Stimulated activated CD8-positive, alpha-beta memory T cell treated with anti-CD3 and anti-CD28 coated beads, Interleukin-4, amount 100 ng/mL, for 48 hours (primary cell): ENCODE data around the gene EHMT1.

ENCODE experiments used
- DNase-seq: peaks from one replicate; pipeline ENCODE4 v3.0.0-alpha.2; 2020

EHMT1 gene

DNA sequence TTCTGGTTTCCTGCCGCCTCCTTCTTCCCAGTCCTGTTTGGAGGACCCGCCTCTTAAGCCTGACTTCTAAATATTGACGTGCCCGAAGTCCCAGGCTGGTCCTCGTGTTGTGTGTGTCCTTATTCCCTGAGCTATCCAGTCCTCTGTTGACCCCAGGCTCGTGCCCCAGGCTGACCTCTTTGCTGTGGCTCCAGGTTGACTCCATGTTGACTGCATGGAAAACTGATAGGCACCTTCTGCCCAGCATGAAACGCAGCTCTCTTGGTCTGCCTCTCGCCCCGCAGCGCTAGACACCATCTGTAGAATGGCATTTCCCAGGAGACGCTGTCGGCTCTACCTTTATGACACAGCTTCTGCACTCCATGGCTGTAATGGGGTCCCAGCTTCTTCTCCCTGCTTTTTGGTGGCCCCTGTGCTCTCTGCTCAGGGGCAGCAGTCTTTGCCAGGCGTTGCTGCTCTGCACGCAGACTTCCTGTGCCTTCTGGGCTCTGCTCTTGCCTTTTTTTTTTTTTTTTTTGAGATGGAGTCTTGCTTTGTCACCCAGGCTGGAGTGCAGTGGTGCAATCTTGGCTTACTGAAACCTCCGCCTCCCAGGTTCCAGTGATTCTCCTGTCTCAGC lies 28.4 kb downstream of the EHMT1 start:
- no peak for DNase-seq

DNA sequence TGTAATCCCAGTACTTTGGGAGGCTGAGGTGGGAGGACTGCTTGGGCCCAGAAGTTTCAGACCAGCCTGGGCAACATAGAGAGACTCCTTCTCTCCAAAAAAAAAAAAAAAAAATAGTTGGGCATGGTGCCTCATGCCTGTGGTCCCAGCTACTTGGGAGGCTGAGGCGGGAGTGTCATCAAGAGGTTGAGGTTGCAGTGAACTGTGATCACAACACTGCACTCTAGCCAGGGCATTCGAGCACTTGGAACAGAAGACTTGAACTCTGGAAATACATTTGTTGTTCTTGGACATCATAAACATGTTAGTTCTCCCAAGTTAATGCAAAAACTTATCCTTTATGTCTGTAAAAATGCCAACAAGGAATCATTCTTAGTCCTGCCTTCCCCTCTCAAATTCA lies 29.6 kb downstream of the EHMT1 start:
- no peak for DNase-seq

DNA sequence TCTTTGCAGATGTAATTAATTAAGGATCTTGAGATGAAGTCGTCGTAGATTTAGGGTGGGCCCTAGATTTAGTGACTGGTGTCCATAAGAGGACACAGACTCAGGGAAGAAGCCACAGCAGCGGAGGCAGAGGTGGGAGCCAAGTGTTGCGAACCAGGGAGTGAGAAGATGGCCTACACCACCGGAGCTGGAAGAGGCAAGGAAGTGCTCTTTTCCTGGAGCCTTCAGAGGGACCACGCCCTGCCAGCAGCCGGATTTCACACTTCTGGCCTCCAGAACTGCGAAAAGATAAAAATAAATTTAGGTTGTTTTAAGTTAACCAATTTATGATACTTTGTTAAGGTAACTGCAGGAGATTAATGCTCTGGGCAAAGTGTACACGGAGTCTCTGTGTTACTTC lies 30.7 kb downstream of the EHMT1 start:
- DNase-seq: no peak

DNA sequence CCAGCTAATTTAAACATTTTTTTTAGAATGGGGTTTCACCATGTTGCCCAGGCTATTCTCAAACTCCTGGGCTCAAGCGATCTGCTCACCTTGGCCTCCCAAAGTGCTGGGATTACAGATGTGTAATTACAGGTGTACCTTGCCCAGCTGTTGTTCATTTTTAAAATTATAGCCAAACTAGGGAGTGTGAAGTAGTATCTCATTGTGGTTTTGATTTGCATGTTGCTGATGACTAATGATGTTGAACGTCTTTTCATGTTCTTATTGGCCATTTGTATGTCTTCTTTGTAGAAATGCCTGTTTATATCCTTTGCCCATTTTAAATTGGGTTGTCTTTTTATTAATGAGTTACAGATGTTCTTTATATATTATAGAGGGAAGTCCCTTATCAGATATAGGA lies 31.5 kb downstream of the EHMT1 start:
- DNase-seq: no peak

DNA sequence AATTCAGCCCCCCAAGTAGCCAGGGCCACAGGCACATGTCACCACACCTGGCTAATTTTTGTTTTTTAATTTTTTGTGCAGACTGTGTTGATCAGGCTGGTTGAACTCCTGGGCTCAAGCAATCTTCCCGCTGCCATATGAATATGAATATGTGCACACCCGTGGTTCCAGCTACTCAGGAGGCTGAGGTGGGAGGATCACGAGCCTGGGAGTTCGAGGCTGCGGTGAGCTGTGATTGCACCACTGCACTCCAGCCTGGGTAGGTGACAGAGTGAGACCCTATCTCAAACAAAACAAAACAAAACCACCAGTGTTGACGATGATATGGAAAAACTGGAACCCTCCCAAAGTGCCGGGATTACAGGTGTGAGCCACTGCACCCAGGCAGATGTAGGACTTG lies 32.0 kb downstream of the EHMT1 start:
- DNase-seq: no peak

DNA sequence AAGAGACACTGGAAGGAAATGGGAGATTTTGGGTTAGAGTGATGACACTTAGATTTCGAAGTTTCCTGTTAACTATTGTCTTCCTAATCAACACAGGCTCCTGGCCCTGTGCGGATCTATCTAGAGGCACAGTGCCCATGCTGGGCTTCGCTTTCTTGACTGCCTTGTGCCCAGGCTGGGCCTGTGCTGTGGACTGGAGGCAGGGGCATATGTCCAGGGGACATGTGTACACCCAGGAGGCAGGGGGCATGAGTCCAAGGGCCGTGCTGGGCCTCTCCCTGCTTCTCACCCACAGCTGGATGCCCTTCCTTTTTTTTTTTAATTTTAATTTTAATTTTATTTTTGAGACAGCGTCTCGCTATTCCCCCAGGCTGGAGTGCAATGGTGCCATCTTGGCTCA lies 37.6 kb downstream of the EHMT1 start:
- DNase-seq: no peak

DNA sequence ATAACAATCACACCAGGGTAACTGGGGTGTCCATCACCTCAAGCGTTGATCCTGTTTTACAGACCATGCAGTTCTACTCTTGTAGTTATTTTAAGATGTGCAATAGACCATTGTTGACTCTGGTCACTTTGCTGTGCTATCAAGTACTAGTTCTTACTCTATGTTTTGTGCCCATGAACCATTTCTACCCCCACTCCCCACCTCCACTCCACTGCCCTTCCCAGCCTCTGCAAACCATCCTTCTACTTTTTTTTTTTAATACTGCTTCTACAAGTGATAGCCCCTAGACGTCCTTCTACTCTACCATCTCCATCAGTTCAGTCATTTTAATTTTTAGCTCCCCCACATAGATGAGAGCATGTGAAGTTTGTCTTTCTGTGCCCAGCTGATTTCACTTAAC lies 38.8 kb downstream of the EHMT1 start:
- no peak for DNase-seq

DNA sequence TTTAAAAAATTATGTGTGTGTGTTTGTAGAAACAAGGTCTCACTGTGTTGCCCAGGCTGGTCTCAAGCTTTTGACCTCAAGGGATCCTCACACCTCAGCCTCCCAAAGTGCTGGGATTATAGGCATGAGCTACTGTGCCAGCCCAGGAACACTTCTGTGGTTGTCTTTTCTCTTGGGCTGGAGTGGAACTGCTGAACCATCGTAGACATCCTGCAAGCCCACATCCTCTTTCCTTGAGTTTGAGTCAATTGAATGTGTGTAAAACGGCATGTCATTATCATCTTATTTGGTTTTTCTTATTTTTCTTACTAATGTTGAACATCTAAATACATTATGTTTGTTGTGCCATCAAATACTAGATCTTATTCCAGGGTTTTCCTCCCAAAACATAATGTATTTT lies 40.0 kb downstream of the EHMT1 start:
- no peak for DNase-seq

DNA sequence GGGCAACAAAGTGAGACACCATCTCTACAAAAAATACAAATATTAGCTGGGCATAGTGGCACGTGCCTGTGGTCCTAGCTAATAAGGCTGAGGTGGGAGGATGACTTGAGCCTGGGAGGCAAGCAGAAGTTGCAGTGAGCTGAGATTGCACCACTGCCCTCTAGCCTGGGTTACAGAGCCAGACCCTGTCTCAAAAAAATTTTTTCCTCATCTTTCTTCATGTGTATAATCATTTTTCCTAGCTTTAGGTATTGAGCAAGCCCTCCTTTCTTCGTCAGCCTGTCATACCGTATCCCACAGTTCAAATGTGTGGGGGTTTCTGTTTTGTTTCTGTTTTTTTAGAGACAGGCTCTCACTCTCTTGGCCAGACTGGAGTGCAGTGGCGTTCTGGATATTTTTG lies 41.3 kb downstream of the EHMT1 start:
- no peak for DNase-seq

DNA sequence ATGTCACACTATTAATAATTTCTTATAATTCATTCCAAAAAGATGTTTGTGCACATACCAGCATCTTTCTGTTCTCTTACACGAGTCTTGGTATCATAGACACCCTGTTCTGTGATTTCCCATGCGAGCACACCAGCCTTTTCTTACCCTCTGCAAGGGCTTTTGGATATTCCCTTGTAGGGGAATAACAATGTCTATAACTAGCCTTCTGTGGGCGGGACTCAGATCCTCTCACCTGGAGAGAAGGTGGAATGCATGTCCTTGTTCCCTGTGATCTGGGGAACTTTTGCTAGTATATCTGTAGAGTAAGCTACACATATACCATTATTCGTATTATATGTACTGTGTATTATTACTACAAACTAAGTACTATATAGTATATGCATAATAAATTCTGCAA lies 44.8 kb downstream of the EHMT1 start:
- no peak for DNase-seq

DNA sequence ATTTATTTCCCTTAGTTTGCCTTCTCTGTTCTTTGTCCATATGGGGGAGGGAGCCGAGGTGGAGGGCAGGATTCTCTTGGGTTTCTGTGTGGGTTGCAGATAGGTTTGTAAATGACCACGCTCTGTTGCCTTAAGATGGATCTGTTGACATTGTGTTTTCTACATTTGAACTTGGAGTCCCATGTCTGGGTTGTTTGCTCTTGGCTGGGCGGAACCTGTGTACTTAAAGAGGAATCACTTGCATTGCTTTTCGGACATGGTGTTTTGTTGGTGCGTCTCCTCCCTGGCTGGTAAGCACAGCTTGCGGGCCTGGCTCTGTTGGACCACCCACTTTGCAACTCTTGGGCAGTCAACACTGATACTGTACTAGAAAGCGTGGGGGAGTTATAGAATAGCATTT lies 45.9 kb downstream of the EHMT1 start:
- no peak for DNase-seq

DNA sequence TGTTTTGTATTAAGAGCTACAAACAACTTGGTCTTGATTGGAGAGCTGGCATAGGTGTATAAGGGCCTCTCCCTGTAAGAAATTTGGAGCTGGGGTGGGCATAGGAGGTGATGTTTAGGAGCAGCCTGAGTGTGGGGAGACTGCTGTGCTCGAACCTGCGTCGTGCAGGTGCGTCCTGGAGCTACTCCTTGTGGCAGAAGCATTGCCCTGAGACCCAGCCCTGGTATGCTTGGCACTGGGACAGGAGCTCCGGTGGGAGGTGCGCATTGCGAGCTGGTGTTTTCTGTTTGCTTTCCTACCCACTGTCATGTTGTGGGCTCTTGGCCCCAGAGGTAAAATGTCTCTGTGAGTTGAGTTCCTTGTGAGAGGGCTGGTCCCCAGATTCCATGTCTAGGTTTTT lies 46.4 kb downstream of the EHMT1 start:
- no peak for DNase-seq

DNA sequence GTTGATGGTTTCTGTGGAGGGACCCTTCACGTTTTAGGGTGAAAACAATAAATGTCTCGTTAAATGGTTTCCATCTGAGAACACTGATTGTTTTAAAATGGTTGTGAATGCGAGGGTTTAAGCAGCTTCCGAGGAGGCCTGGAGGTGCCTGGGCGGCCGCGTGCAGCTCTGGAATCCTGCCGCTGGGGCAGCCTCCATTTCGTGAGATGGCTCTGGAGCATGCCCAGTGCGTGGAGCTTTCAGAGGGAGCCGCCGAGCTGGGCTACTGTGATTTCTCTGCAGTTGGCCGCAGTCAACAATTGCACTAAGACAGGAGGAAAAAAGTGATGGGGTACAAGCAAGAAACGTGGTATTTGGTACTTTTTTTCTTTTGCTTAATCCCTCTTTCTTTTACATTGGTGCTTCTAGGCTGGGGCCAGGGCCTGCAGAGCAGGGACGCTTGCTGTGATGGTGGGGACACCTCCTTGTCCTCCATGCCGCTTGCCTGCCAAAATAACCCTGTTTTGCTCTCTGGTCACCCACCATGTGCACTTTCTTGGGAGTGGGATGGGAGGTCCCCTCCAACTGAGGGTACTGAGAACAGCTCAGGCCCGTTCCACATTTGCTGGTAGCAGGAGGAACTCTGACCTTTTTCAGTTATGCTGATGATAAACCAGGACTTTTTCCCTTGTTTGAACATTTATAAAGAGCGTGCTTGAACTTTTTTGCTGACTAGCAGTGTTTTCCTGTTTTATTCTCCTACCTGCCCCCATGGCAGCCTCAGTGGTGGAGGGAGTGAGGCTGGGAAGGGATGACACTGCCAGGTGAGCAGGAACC lies 47.1 kb downstream of the EHMT1 start:
- DNase-seq: no peak

DNA sequence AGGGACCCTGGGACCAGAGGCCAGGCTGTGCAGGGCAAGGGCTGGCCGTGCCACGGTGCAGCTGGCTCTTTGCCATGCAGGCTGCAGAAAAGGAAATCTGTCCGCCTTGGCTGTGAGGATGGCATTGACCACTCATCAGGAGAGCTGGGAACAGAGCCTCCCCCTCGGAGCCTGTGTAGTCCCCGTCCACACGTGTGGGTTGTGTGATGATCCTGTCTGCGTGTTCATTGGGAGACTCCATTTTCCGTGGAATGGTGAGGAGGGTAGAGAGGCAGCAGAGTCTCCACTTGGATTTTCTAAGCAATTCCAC lies 47.7 kb downstream of the EHMT1 start:
- DNase-seq: no peak

DNA sequence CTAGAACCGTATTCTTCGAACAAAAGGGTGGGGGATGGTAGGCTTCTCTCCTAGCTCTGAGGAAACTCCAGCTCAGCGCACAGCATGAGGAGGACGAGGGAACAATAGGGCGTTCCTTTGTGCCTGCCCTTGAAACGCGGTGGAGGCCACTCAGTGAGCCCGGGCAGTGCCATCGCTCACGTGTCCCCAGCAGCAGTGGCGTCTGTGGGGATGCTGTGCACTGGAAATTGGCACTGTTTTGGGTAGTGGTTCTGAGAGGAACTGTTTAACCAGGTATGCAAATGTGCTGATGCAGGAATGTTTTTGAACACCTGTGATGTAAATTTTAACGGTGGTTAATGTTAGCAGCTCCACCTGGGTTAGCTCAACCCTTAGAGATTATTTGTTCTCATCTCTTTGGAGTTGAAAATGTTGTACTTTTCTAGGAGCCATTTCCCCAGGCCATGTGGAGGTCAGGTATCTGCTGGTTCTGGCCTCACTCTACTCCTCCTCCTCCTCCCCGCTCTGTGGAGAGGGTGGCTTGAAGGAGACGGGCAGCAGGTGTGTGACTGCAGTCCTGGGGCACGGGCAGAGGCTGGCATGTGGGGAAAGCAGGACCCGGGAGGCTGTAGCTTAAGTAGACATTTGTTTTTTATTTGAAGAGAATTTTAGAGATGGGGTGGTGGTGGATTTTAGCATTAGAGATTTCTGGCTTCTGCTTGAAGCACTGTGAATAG lies 48.3 kb downstream of the EHMT1 start:
- no peak for DNase-seq

DNA sequence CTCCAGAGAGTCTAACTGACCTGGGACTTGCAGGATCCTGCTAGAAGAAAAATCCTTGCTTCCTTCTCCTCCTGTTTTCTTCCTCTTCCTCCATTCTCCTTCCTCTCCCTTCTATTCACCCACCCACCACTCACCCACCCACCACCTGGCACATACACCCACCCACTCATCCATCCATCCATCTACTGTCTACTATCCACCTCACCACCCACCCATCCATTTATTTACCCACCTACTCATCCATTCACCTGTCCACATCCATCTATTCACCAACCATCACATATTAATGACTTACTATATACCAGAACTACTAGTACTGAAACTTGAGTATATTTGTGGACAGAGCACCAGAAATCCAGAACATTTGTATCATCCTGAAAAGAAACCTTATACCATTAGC lies 49.4 kb downstream of the EHMT1 start:
- no peak for DNase-seq

DNA sequence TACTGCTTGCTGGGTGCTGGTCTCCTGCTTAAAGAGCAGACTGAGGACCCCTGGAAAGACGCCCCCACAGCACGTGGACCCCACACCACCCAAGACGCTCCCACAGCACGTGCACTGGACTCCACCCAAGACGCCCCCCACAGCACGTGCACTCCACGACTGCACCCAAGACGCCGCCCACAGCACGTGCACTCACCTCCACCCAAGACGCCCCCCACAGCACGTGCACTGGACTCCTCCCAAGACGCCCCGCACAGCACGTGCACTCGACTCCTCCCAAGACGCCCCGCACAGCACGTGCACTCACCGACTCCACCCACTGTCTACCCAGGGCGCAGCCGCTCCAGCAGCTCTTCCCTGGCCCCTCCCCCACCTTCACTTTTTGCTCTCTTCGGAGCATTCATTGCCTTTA lies 50.5 kb downstream of the EHMT1 start:
- DNase-seq: no peak

DNA sequence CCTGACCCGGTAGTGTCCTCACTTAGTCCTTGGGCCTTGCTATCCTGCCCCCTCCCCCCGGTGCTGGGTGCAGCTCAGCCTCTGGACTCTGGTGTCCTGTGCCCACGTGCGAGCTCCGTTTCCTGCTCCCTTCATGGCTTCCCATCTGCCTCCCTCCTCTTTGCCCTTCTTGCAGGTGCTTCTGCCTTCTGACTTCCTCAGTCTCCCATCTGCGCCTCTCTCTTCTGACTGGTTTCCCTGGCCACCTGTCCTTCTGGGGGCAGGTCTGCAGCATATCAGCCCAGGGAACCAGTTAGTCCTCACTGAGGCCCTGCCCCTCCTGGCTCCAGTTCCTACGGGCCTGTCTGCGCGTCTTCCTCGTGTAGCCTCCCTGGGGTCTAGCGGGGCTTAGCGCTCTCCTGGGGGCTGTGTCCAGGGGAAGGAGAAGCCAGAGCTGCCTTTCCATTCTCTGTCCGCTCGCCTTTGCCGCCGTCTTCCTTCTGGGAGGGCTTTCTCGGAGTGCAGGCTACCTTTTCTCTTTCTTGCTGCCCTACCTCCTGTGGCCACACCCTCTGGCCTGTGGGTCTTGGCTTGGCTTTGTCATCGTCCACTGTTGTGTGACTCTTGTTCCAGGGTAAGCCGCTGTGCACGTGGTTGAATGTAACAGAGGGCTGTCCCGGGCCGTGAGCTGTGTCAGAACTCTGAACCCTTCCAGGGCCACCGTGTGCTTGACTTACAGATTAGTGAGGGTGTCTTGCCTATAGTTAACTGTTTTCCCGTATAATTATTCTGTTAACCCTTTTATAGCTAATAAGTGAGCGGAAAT lies 51.8 kb downstream of the EHMT1 start:
- DNase-seq: no peak

DNA sequence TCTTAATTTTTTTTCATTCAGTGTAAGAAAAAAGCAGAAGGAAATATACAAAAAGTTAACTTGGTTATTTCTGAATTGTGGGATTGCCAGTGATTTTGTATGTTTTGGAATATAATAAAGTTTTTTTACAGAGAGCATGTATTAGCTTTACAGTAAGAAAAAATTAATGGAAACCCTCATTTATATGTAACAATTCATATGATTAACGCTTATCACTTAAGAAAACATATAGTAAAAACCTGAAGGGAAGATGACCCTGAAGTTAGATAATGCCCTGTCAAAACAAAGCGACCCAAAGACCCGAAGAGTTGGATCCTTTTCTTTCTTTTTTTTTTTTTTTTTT lies 52.4 kb downstream of the EHMT1 start:
- DNase-seq: no peak

DNA sequence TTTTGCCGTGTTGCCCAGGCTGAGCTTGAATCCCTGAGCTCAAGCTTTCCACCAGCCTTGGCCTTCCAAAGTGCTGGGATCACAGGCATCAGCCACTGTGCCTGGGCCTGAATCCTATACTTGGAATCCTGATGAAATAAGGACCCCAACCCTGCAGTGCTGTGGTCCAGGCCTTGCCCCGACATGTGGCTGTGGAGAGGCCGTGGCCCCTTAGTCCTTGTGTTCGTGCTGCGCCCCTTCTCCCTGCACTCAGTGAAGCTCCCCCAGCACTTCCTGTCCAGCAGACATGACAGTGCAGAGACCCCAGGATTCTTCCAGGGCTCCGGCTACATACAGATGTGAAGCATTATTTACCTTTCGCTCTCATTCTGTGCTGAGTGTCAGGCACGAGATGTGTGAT lies 52.9 kb downstream of the EHMT1 start:
- no peak for DNase-seq

DNA sequence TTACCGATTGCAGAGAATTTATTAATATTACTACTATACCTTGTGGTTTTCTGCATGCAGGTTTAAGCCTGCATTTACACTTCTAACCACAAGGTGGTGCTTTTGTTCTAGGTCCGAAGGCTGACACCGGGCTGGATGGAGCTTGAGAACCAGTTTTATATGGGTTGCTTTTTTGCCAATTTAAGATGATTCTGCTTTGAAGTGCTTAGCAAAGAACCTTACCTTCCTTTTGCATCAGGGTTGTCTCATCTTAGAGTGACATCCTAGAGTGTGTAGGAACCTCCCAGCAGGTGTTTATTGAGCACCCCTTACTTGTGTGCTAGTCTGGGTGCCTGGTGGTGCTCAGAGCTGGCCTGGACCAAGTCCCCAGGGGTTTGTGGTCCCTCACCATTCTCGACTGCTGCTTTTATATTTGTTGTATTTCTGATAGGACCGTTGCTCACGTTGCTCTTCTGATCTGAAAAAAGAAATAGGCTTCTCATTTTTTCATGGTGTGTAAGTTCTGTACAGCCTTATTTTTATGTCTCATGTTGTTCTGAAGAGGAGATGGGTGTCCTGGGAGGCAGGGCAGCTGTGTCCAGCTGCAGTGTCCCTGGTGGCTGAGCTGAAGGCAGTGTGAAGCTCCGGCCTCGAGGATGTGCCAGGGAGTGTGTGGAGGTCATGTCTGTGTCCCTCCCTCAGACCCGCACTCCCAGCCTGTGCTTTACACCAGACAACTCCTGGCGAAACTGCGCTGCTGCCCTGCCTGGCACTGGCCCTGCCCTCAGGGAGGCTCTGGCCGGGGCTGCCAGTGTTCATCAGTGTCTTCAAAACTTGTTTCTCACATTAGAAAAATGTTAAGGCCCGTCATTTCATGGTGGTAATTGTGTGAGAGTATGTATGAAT lies 54.3 kb downstream of the EHMT1 start:
- DNase-seq: peak; percentile 36

DNA sequence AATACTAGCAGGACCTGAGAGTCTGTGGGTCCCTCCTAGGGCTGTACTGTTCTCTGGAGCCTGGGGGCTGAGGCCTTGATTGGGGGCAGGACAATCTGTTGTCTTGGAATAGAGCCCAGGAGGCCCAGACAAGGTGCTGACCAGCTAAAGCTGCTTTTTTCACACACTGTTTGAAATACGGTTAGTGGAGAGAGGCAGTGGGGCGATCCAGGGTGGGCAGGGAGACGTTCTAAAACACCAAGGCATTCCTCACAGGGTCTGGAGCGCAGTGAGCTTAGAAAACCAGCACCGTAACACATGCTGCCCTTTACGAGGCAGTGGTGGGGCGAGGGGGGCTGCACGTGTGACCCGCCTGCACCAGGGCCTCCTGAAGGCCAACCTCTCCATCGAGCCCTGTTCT lies 55.1 kb downstream of the EHMT1 start:
- DNase-seq: no peak
